ENCODE data around the gene R3HCC1L.

The R3HCC1L gene

DNA sequence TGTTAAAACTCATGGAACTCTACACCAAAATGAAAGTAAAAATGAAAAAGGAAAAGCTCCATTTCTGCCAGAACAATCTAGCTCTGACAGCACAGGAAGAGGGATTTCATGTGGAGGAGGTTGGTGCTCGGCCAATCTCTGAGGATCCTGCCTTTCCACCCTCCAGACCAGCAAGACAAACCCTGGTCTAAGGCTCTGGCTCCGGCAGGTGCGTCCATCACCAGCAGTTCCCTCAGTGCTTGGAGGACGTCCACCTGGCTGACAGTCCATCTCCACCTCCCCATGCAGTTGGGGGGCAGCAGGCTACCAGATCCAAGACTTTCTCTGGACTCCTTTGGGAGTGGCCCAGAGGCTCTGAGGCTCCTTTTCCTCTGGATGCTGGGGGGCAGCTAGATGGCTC, 158.5 kb downstream of the R3HCC1L start:
- no peak for DNase-seq

GRCh38 chr10:98293550-98294269, 159.3 kb downstream of the R3HCC1L start:
- DNase-seq, result no peak

GRCh38 chr10:98294270-98294627, 159.8 kb downstream of the R3HCC1L start:
- no peak for DNase-seq
